ENCODE data around the gene SLC11A1.

DNA sequence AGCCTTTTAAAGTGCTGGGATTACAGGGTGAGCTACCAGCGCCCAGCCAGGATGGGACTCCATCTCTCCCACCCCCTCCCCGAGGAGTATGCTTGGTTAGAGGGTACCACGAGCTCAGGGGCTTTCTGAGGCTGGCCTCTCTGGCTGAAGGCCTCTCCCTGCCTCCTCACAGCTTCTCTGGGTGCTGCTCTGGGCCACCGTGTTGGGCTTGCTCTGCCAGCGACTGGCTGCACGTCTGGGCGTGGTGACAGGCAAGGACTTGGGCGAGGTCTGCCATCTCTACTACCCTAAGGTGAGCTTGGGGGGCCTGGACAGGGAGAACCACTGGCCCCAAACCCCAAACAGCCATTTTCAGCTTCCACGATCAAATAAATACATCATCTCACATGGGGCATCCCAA is 2.9 kb downstream of the SLC11A1 start:
- TF ChIP-seq, protein P1, sequence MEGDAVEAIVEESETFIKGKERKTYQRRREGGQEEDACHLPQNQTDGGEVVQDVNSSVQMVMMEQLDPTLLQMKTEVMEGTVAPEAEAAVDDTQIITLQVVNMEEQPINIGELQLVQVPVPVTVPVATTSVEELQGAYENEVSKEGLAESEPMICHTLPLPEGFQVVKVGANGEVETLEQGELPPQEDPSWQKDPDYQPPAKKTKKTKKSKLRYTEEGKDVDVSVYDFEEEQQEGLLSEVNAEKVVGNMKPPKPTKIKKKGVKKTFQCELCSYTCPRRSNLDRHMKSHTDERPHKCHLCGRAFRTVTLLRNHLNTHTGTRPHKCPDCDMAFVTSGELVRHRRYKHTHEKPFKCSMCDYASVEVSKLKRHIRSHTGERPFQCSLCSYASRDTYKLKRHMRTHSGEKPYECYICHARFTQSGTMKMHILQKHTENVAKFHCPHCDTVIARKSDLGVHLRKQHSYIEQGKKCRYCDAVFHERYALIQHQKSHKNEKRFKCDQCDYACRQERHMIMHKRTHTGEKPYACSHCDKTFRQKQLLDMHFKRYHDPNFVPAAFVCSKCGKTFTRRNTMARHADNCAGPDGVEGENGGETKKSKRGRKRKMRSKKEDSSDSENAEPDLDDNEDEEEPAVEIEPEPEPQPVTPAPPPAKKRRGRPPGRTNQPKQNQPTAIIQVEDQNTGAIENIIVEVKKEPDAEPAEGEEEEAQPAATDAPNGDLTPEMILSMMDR (conservative IDR thresholded peaks at IDR 0.05; ENCODE audit: low read depth, low read length): no peak
- TF ChIP-seq EZH2 (IDR thresholded peaks at IDR 0.05; ENCODE audit: low read length, unreplicated experiment): no peak
- no peak for TF ChIP-seq EZH2phosphoT487 (IDR thresholded peaks at IDR 0.05; ENCODE audit: borderline replicate concordance, low read length)

Data from PC-3 (cell line).